Subcutaneous abdominal adipose tissue (tissue), 5 donors: ENCODE results near the gene DIS3L.
"Not testable (repeated sequence)": the region's sequence is repeated elsewhere in the genome, so short reads cannot be mapped to it uniquely, and the experiment has no call there.

Experiments
- H3K27ac ChIP-seq: one replicate; pipeline ENCODE4 v1.7.0; 2013; ENCODE audit warnings: low read depth, mild to moderate bottlenecking, inconsistent platforms, low read length, moderate library complexity
- H3K27me3 ChIP-seq, 5 donors: one replicate each; pipeline ENCODE4 v1.7.0; 2013; ENCODE audit warnings: low read length in 5 of 5, inconsistent platforms in 1 of 5; ENCODE audit not compliant: control insufficient read depth in 5 of 5, insufficient read depth in 4 of 5
- H3K36me3 ChIP-seq, 5 donors: one replicate each; pipeline ENCODE4 v1.7.0; 2013; ENCODE audit warnings: low read length in 5 of 5; ENCODE audit not compliant: control insufficient read depth in 5 of 5, insufficient read depth in 5 of 5
- H3K4me1 ChIP-seq, 5 donors: one replicate each; pipeline ENCODE4 v1.7.0; 2013; ENCODE audit warnings: low read length in 5 of 5, mild to moderate bottlenecking in 3 of 5, moderate library complexity in 1 of 5; ENCODE audit not compliant: control insufficient read depth in 5 of 5, insufficient read depth in 5 of 5
- H3K4me3 ChIP-seq, 5 donors: one replicate each; pipeline ENCODE4 v1.7.0; 2013; ENCODE audit warnings: low read length in 5 of 5, low read depth in 1 of 5
- H3K9ac ChIP-seq, 5 donors: one replicate each; pipeline ENCODE4 v1.7.0; 2013; ENCODE audit warnings: low read length in 5 of 5, mild to moderate bottlenecking in 4 of 5, moderate library complexity in 3 of 5
- H3K9me3 ChIP-seq, 5 donors: one replicate each; pipeline ENCODE4 v1.7.0; 2013; ENCODE audit warnings: low read length in 5 of 5; ENCODE audit not compliant: control insufficient read depth in 5 of 5
- donor health status: healthy.
- donor health status: healthy.
- donor health status: healthy.
- donor health status: healthy.
- donor health status: healthy.

Gene DIS3L

DNA sequence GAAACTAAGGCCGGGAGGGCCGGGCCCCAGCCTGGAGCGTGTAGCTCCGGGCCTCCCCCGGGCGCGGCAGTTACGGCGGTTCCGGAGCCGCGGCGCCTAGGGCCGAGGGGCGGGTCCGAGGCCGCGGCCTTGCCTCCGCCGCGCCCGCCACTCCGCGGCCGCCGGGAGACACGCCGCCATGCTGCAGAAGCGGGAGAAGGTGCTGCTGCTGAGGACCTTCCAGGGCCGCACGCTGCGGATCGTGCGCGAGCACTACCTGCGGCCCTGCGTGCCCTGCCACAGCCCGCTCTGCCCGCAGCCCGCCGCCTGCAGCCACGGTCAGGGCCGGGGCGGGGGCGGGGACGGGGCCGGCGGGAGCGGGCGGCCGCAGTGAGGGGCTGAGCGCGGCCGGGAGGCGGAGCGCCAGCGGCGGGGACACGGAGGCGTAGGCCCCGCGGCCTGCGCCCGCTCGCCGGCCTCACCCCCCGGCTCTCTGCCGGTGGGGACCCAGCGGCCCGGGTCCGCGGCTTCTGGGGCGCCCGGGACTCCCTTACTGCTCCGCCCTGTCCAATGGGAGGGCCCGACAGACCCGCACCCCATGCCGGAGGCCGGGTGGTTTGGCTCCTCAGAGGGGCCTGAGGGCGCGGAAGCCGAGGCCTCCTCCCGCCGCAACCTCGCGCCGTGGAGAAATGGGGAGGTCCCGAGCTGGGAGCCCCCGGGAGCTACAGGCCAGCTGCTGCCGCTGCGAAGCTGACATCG, at the start of gene DIS3L:
DIS3L (plus strand) TSS at position 150 of the 738 bp plus-strand sequence; CDS start at position 179, 29 bp downstream.
- H3K9ac ChIP-seq: peak within 1 kb of the TSS; percentile 93 to 98 (median 97)
- H3K27ac ChIP-seq: peak within 1 kb of the TSS; percentile 86
- H3K4me1 ChIP-seq: peaks cover 6 to 36% (median 26%) of the 10 kb centered on the region in 5 donors

DNA sequence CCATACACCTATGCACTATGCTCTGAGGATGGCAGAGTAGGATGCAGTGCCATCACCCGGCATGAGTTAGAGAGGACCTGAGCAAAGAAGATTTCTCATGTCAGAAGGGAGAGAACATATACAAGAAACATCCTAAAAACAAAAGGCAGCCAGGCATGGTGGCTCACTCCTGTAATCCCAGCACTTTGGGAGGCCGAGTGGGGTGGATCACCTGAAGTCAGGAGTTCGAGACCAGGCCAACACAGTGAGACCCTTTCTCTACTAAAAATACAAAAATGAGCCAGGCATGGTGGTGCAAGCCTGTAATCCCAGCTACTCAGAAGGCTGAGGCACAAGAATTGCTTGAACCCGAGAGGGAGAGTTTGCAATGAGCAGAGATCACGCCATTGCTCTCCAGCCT, 47.5 kb upstream of the DIS3L start:
- H3K4me1 ChIP-seq, H3K9me3 ChIP-seq, H3K4me3 ChIP-seq, H3K27ac ChIP-seq, H3K9ac ChIP-seq, H3K36me3 ChIP-seq: not testable (repeated sequence)
- peaks cover 0 to 17% (median 13%) of the 10 kb centered on the region in 5 donors for H3K27me3 ChIP-seq

More for the DNA sequence above, at the start of gene DIS3L:
- H3K27me3 ChIP-seq: no peaks in the 10 kb centered on the region
- no peaks in the 10 kb centered on the region for H3K9me3 ChIP-seq
- H3K36me3 ChIP-seq: peaks cover 0 to 2% (median 0%) of the 10 kb centered on the region in 5 donors
- peak within 1 kb of the TSS; percentile 64 to 90 (median 83) for H3K4me3 ChIP-seq

DNA sequence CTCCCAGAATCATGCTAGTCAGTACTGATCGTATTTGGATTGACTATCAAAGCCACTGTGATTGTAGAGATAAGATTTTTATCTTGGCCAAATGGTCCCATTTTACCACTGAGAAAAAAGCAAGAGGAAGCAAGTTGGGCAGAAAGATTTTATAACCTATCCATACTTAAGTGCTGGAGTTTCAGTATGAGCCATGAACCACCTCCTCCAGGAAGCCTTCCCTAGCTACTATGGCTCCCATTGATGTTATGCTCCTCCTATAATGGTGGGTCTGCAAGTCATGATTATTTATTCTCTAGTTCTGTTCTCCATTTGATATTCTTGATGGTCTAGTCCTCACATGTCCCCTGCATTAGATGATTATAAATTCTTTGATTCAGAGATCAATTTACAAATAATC, 46.4 kb upstream of the DIS3L start:
- no peak overlapping the region for H3K9ac ChIP-seq
- H3K9me3 ChIP-seq: no peaks in the 10 kb centered on the region
- no peak overlapping the region for H3K27ac ChIP-seq
- H3K27me3 ChIP-seq: peaks cover 10 to 25% (median 22%) of the 10 kb centered on the region in 5 donors
- H3K4me3 ChIP-seq: no peak overlapping the region
- peaks cover 0 to 5% (median 4%) of the 10 kb centered on the region in 5 donors for H3K4me1 ChIP-seq
- H3K36me3 ChIP-seq: no peaks in the 10 kb centered on the region

DNA sequence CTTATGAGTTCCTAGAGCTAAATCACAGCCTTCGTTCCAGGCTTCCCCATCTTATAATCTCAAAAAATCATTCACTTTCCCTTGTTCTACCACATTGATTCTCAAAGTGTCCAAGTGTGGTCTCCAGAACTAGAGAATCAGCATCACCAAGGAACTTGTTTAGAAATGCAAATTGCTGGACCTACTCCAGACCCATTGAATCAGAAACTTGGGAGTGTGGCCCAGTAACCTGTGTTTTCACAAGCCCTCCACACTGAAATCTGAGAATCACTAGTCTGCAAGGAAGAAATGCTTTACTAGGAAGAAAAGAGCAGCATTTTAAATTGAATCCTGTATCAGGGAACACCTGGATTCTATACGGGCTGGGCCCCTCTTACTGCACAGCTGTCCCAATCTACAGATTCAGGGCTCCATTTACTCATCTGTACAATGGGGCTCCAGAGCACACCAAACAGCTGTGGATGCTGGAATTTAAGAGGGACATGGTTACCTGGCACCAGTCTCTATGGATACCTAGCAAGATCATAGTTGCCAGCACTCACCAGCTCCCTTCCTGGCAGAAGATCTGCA, 43.7 kb upstream of the DIS3L start:
- Histone ChIP-seq H3K4me1 (peaks cover 2 to 31% (median 26%) of the 10 kb centered on the region in 5 donors), H3K27ac (no peak overlapping the region), H3K9ac (no peak overlapping the region), H3K36me3 (no peaks in the 10 kb centered on the region), H3K27me3 (peaks cover 10 to 40% (median 32%) of the 10 kb centered on the region in 5 donors), H3K4me3 (no peak overlapping the region), H3K9me3 (no peaks in the 10 kb centered on the region)

DNA sequence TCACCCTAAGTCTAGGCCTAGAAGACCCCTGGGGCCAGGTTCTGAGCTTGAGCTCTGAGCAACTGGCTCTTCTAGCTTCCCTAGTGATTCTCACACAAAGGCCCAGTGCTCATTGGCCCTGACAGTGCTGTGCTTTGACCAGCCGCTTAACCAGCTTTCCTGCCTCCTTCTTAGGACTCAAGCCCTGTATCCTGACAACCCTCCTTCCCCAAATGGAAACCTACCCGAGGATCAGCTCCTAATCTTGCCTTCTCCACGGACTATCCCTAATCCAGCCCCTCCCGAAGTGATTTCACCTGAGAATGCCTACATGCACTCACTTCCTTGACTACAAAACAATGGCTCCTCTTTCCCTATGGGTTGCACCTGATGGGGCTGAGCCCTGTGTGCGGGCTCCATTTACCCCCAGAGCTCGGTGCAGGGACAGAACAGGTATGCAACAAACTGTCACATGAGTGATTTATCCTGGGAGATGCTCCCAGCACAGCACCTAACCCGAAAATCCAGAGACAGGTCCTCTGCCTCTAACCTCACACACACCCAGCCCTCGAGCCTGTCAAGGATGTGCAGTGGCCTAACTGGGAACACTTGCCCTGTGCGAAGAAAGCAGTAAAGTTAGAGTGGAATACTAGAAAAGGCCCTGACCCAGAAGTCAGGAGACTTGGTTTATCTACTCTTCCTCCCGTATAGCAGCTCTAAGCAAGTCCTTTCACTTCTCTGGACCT, 42.1 kb upstream of the DIS3L start:
- Histone ChIP-seq H3K4me3 (no peak overlapping the region), H3K36me3 (no peaks in the 10 kb centered on the region), H3K4me1 (peaks cover 2 to 31% (median 26%) of the 10 kb centered on the region in 5 donors), H3K27ac (no peak overlapping the region), H3K9ac (no peak overlapping the region), H3K9me3 (no peaks in the 10 kb centered on the region), H3K27me3 (peaks cover 24 to 55% (median 44%) of the 10 kb centered on the region in 5 donors)

DNA sequence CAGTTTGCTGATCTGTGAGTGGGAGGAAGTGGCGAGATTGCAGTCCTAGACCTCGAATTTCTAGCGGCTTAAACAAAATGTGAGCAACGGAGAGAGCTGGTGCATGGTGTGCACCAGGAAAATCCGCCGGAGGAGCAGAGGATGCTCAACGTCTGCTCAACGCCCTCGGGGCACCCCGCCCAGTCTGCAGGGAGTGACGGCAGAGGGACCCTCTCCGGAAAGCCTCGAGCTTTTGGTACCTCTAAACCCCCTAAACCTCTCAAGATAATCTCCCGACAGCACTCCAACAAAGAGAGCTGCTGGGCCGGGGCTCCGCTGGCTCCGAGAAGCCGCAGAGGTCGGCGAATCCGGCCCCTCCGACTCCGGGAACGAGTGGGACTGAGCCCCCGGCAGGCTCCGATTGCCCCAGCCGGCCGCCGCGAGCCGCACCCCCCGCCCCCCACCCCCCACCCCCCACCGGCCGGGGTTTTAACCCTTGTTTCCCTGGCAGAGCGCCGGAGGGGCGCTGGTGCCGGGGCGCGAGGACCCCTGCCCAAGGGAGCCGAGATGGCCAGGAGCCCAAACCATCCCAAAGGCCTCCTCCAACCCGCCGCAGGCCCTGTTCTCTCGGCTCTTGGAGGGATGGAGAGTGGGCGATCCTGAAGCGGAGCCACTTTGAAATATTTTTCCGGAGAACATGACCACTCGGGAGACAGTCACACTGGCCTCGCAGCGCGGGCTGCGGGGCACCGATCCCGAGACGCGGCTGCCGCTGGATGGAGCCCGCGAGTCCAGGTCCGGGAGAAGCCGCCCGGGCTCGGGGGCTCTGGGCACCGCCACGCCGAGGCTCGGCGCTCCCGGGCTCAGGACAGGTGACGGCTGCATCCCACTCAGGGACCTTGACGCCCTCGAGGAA, 41.3 kb upstream of the DIS3L start:
- Histone ChIP-seq H3K27ac (no peak overlapping the region), H3K4me1 (peaks cover 2 to 31% (median 26%) of the 10 kb centered on the region in 5 donors), H3K36me3 (no peaks in the 10 kb centered on the region), H3K9ac (peak overlapping the region in 2 of 5 donors; percentile 53 to 64), H3K9me3 (no peaks in the 10 kb centered on the region), H3K4me3 (peak overlapping the region; percentile 73 to 89 (median 79)), H3K27me3 (peaks cover 29 to 57% (median 48%) of the 10 kb centered on the region in 5 donors)

DNA sequence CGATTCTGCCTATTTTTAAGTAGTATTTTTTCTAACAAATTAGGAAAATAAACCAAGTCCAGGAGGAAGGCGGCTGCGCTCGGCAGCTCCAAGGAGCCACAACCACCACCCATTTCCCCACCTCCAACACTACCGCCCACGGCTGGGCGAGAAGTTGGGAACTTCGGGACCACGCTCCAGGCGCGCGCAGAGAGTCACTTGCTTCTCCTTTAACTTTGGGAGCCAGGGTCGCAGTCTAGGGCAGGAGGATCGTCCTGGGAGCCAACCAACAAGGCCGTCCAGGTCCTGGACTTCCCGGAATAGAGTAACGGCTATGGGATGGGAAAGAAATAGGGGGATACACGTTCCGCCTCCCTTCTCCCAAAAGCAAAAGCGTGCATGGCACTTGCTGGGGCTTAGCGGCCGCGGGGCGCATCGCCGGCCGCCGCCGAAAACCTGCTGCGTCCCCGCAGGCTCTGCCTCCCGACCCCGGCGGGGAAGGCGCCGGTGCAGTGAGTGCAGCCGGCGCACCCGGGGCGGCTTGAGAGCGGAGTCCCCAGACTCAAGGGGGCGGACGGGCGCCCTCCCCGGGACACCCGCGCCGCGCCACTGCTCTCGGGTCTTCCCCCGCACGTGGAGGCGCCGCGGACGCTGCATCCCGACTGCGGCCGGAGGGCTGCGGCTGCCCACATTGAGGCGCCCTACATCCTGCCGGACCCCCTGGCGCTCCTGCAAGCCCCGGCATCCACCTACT, 40.5 kb upstream of the DIS3L start:
- Histone ChIP-seq H3K4me1 (peaks cover 2 to 31% (median 26%) of the 10 kb centered on the region in 5 donors), H3K36me3 (no peaks in the 10 kb centered on the region), H3K27ac (no peak overlapping the region), H3K9me3 (no peaks in the 10 kb centered on the region), H3K9ac (peak overlapping the region in 2 of 5 donors; percentile 53 to 64), H3K4me3 (peak overlapping the region; percentile 73 to 89 (median 79)), H3K27me3 (peaks cover 29 to 57% (median 48%) of the 10 kb centered on the region in 5 donors)

DNA sequence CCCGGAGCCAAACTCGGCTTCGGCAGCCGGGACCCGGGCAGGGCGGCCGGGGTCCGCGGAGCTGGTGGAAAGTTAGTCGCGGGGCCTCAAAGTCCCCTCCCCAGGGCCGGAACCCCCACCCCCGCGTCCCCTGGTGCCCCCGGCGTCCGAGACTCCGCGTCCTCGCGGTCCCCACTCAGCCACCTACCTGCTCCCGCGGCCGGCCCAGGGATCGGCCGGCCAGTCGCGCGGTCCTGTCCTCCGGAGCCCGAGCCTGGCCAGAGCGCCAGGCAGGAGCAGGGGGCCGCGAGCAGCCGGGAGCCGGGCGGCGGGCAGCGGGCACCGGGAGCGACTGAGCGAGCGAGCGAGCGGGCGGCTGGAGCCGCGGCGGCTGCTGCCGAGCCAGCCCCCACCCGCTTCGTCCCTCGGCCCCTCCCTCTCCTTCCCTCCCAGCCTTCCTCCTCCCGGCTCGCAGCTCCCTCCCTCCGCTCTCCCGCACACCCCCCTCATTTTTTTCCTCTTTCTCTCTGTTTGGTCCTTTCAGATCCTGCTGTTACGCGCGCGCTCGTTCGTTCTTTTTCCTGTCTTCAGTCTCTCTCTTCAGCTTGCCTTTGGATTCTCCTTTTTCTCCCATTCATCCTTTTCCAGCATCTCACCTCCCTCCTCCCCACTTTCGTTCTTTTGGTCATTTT, 39.8 kb upstream of the DIS3L start, which contains the start of gene MEGF11:
MEGF11 (minus strand) TSS at position 333 of the 671 bp plus-strand sequence. CDS start 125,347 bp downstream, outside the sequence.
- Histone ChIP-seq H3K9ac (peak within 1 kb of the TSS in 2 of 5 donors; percentile 53 to 64), H3K36me3 (no peaks in the 10 kb centered on the region), H3K4me3 (peak within 1 kb of the TSS; percentile 73 to 89 (median 79)), H3K4me1 (peaks cover 2 to 31% (median 26%) of the 10 kb centered on the region in 5 donors), H3K27me3 (peaks cover 29 to 57% (median 49%) of the 10 kb centered on the region in 5 donors), H3K9me3 (no peaks in the 10 kb centered on the region), H3K27ac (no peak within 1 kb of the TSS)
